Endometrial microvascular endothelial cells (primary cell): ENCODE results near the gene EXOC6. TPM values are rescaled to one million over a fixed set of nuclear protein-coding genes. Genes with fewer than 3 reads are reported as not detected.

Experiments used
- in situ Hi-C: cut with HindIII; loops from 2 replicates; pipeline ENCODE4 v1.10.0; 2017; ENCODE audit warnings: low sequenced_read_pairs, low pct_unique_long_range_greater_than_20kb; ENCODE audit errors: inconsistent ontology term
- total RNA-seq: library from RNA; depleted of rRNA; stranded (reverse); fragments of >200 nt; gene quantifications from one replicate; pipeline ENCODE4 v1.2.3, GENCODE V29; 2015; ENCODE audit errors: inconsistent ontology term

EXOC6 gene
- total RNA-seq, 1 donor from 2014 or later = 78.2 TPM

DNA sequence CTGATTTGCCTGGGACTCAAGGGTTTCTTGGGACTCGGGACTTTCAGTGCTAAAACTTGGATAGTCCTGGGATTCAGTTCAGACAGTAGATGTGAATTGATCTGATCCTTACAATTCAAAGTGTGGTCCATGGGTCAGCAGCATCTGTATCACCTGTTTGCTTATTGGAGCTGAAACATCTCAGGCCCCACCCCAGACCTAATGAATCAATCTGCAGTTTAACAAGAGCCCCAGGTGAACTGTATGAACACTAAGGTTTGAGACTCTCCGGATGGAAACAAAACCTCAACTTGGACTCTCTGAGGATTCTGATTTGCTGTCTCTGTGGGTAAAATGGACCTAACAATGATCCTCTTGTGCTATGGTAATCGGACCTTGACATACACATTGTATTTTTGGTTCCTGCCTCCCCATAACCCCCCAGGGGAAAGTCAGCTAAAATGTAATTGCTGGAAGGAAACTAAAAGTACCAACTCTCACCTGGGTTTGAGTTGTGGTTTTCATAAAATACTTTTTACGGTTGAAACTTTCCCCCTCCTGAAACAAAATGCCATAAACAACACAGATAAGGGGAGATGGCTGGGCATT, 237.0 kb downstream of the EXOC6 start:
- in situ Hi-C loops = no loop called here

DNA sequence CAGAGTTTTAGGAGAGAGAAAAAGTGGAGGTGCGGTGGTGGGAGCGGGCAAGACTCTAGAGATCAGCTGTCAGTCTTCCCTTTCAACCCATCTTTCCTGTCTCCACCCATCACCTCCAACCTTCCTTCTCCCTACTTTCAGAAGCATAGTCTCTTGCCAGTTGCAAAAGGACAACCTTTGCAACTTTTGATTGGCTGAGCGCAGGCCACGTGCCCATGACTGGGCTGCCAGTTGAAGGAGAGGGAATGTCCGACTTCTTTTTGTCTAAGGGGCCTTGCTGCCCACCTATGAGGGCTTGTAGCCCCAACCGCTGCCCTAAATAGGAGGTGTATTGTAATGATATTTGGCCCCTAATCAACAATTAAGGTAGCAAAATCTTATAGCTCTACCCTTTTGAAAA, 238.0 kb downstream of the EXOC6 start:
- in situ Hi-C loops = no loop called here

DNA sequence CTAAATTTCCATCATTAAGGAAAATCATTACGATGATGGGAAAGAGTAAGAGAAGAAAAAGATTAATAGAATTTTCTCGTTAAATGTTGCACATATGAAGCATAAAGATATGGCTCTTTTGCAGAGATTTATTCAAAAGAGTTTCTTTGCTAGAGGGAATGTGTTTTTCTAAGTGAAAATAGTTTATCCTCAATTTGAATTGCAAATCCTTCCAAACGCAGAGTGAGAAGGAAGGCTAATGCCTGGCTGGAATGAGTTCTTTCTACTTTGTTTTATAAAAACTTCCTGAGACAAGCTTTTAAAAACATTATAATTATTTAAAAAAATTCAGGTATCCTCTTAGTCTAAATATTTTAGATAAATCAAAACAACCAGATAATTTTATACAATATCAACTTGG, 239.5 kb downstream of the EXOC6 start:
- in situ Hi-C loops = no loop called here

DNA sequence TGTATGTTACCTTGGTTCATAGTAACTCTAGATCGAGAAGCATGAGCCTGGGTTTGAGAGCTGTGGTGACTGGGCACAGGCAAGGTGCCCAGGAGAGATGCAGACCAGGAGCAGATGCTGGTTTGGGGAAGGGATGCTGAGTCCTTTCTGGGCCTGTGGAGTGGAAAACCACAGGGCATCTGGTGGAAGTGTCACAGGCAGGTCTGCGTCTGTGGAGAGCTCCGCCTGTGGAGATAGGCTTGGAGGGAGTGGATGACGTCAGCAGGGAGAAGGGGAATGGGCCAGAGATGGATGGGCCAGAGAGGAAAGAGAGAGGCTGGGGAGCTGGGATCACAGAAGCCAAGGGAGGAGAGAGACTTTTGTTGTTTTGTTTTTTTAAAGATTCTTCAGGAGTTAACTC, 240.1 kb downstream of the EXOC6 start:
- in situ Hi-C loops = no loop called here

DNA sequence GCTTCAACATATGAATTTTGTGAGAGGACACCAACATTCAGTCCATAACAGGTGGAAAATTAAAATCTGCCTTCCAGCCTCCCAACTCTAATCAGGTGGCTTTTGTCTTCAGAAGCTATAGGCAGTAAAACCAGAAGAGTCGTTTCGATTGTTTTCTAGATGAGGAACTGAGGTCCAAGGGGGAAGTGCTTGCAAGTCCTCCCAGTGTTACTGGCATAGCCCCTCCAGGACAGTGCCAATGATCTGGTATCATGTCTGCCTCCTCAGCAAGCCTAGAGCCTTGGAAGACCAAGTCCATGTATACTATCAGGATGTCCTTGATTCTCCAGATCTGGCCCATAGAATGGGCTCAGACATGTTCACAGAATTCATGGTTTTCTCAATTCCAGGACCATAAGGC, 242.3 kb downstream of the EXOC6 start:
- in situ Hi-C loops = no loop called here

DNA sequence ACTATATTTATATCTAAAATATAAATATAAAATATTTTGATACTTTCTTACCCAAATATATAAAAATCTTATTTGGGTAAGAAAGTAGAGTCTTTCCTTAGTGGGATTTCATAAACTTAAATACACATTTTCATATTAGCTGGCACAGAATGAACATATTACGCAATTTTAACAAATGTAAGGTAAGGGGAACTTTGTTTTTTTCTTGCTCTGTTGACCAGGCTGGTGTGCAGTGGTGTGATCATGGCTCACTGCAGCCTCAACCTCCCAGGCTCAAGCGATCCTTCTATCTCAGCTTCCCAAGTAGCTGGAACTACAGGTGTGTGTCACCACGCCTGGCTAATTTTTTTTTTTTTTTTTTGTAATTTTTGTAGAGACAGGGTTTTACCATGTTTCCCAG, 243.6 kb downstream of the EXOC6 start:
- in situ Hi-C loops = no loop called here

DNA sequence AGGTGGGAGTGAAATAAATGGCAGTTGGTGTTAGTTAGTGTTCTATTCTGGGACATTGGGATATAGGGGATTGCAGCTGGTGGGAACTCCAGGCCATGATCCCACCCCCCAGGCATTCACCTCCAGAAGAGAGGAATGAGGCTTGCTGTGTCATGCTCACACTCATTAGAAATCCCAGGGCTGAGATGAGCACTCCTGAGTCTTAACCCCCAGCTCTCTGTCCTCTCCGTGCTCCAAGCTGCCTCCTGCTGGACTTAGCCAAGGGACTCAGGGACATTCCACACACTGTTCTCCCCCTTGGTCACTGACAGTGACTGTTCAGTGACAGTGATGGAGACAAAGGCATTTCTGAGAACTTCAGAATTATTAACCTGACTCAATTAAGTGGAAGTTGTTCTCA, 246.9 kb downstream of the EXOC6 start:
- in situ Hi-C loops = no loop called here

DNA sequence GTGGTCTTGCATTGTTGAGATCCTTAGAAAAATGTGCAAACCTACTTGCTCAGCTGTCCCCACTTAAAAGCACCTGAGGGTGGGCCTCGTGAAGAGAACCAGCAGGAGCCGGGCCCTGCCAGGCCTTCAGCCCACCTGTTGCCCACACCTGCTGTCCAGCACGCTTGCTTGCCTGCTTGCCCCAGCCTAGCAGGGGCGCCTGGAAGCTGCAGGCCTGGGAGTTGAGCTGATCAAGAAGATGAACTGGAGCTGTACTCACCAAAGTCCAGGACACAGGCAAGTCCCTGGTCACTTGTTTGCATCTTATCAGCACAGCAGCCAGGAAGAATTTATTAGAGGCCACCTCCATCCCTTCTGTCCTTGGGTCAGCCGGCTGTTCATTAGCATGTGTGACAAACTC, 248.6 kb downstream of the EXOC6 start:
- in situ Hi-C loops = no loop called here

DNA sequence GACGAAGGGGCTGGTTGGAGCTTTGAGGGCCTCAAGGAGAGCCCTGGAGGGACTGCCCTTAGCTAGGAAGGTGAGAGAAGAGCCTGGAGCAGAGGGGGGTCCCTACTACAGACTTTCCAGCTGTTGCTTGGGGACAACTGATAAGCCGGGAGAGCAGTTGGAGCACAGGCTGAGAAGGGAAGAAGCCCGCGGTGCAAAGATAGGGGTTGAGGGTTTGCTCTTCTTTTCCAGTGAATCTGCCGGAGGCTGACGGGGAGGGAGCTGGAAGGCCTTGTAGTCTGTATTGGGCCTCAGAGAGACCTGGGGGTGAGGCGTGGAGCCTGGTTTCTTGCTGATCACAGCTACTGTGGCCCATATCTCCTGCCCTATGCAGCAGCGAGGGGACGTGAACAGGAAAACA, 249.1 kb downstream of the EXOC6 start:
- in situ Hi-C loops = no loop called here

DNA sequence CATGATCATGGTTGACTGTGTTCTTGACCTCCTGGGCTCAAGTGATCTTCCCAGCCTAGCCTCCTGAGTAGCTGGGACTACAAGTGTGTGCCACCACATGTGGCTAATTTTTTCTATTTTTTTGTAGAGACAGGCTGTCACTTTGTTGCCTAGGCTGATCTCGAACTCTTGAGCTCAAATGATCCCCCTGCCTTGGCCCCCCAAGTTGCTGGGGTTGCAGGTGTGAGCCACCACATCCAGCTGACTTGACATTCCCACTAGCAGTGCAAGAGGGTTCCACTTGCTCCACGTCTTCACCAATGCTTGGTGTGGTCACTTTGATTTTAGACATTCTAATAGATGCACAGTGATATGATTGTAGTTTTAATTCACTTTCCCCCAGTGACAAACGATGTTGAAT, 250.5 kb downstream of the EXOC6 start:
- in situ Hi-C loops = no loop called here

DNA sequence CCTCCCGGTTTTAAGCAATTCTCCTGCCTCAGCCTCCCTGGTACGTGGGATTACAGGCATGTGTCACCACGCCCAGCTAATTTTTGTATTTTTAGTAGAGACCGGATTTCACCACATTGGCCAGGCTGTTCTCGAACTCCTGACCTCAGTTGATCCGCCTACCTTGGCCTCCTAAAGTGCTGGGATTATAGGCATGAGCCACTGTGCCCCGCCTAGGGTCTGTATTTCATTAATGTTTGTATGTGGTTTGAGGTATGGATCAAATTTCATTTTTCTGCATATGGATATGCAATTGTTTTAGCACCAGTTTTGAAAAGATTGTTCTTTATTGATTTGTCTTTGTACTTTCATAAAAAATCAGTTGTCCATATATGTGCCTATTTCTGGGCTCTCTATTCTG, 251.3 kb downstream of the EXOC6 start:
- in situ Hi-C loops = loop anchor here (25.0 kb wide), 1 partner anchor 188 kb away; no protein-coding TSS in a partner anchor

DNA sequence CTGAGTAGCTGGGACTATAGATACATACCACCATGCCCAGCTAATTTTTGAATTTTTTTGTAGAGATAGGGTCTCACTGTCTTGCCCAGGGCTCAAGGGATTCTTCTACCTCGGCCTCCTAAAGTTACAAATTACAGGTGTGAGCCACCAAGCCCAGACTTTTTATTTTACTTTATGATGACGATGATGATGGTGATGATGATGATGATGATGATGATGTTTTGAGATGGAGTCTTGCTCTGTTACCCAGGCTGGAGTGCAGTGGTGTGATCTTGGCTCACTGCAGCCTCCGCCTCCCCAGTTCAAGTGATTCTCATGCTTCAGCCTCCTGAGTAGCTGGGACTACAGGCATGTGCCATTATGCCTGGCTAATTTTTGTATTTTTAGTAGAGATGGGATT, 252.8 kb downstream of the EXOC6 start:
- in situ Hi-C loops = loop anchor here (25.0 kb wide), 1 partner anchor 186 kb away; no protein-coding TSS in a partner anchor

DNA sequence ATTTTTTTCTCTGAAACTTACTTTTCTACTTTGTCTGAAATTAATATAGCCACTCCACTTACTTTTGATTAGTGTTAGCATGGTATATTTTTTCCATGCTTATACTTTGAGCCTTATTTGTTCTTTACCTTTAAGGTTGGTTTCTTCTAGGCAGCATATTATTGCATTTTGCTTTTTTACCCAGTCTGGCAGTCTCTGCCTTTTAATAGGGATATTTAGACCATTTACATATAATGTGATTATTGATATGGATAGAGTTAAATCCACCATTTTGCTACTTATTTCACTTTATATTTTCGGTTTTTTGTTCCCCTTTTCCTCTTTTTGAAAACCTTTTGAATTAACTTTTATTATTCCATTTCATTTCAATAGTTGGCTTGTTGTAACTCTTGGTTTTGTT, 255.6 kb downstream of the EXOC6 start:
- in situ Hi-C loops = loop anchor here (25.0 kb wide), 1 partner anchor 183 kb away; no protein-coding TSS in a partner anchor

DNA sequence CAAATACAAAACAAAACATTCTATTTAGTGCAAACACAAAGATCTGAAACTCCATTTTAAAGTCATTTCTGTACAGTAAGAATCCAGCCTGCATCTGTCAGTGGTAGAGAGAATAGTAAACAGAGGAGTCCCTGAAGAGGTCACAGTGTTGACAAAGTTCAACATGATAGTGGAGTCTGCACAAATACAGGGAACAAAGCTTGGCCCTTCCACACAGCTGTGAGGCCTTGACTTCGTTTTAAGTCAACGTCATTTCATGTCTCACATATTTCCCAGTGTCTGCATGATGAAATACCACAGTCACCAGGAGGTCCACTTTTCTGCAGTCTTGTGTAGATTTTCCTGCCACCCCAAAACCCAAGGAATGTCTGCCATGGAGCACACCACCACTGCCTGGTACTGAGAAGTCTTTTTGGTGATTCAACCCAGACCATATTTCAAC, 258.3 kb downstream of the EXOC6 start:
- in situ Hi-C loops = loop anchor here (25.0 kb wide), 1 partner anchor 181 kb away; no protein-coding TSS in a partner anchor

Other genes with a start within 250 kb of the EXOC6 start
- gene HHEX, start 158.6 kb upstream of the EXOC6 start, total RNA-seq = 55.0 TPM
- 0.56 TPM for gene CYP26C1, start 212.3 kb downstream of the EXOC6 start, total RNA-seq
- 0.46 TPM for gene CYP26A1, start 225.4 kb downstream of the EXOC6 start, total RNA-seq